ENCODE results near the gene KCNE1.

The KCNE1 gene

GRCh38 chr21:34520281-34520680 is 8.3 kb upstream of the KCNE1 start:
- TF ChIP-seq EP300 (IDR thresholded peaks at IDR 0.05; ENCODE audit: borderline replicate concordance) = no peak
- TF ChIP-seq NFIC (IDR thresholded peaks at IDR 0.05) = no peak
- TF ChIP-seq YY1 (IDR thresholded peaks at IDR 0.05; ENCODE audit: low read depth) = no peak
- TF ChIP-seq RAD21 (IDR thresholded peaks at IDR 0.05; ENCODE audit: low read depth) = no peak
- TF ChIP-seq TCF12 (IDR thresholded peaks at IDR 0.05; ENCODE audit: low read depth) = no peak
- no peak for TF ChIP-seq CREB1 (IDR thresholded peaks at IDR 0.05; ENCODE audit: low read depth)
- TF ChIP-seq TEAD4 (IDR thresholded peaks at IDR 0.05) = no peak
- TF ChIP-seq ZBTB7A (IDR thresholded peaks at IDR 0.05; ENCODE audit: low read depth) = no peak

GRCh38 chr21:34519694-34520093 is 7.7 kb upstream of the KCNE1 start:
- TF ChIP-seq TAF1 (IDR thresholded peaks at IDR 0.05; ENCODE audit: low read depth) (no peak), USF1 (IDR thresholded peaks at IDR 0.05) (no peak), CREB1 (IDR thresholded peaks at IDR 0.05; ENCODE audit: low read depth) (no peak), RAD21 (IDR thresholded peaks at IDR 0.05; ENCODE audit: low read depth) (no peak), MAX (IDR thresholded peaks at IDR 0.05) (no peak), TEAD4 (IDR thresholded peaks at IDR 0.05) (no peak), EGR1 (IDR thresholded peaks at IDR 0.05) (no peak), EP300 (IDR thresholded peaks at IDR 0.05; ENCODE audit: borderline replicate concordance) (no peak), ZBTB7A (IDR thresholded peaks at IDR 0.05; ENCODE audit: low read depth) (no peak), REST (IDR thresholded peaks at IDR 0.05; ENCODE audit: low read depth) (no peak)

- TF ChIP-seq EP300 (IDR thresholded peaks at IDR 0.05; ENCODE audit: borderline replicate concordance) (no peak), TCF12 (IDR thresholded peaks at IDR 0.05; ENCODE audit: low read depth) (no peak), NFIC (IDR thresholded peaks at IDR 0.05) (no peak), TEAD4 (IDR thresholded peaks at IDR 0.05) (no peak), TAF1 (IDR thresholded peaks at IDR 0.05; ENCODE audit: low read depth) (no peak), RAD21 (IDR thresholded peaks at IDR 0.05; ENCODE audit: low read depth) (no peak), USF1 (IDR thresholded peaks at IDR 0.05) (no peak), EGR1 (IDR thresholded peaks at IDR 0.05) (no peak), CEBPB (IDR thresholded peaks at IDR 0.05) (no peak), MAX (IDR thresholded peaks at IDR 0.05) (no peak), YY1 (IDR thresholded peaks at IDR 0.05; ENCODE audit: low read depth) (no peak), FOXM1 (IDR thresholded peaks at IDR 0.05; ENCODE audit: borderline replicate concordance, low read depth) (no peak), CREB1 (IDR thresholded peaks at IDR 0.05; ENCODE audit: low read depth) (no peak), ZBTB7A (IDR thresholded peaks at IDR 0.05; ENCODE audit: low read depth) (no peak), REST (IDR thresholded peaks at IDR 0.05; ENCODE audit: low read depth) (no peak)
These were observed 7.0 kb upstream of the KCNE1 start for GRCh38 chr21:34519016-34519415.

- TF ChIP-seq REST (IDR thresholded peaks at IDR 0.05; ENCODE audit: low read depth) (no peak), YY1 (IDR thresholded peaks at IDR 0.05; ENCODE audit: low read depth) (no peak), CREB1 (IDR thresholded peaks at IDR 0.05; ENCODE audit: low read depth) (no peak), USF1 (IDR thresholded peaks at IDR 0.05) (no peak), MAX (IDR thresholded peaks at IDR 0.05) (no peak), TCF12 (IDR thresholded peaks at IDR 0.05; ENCODE audit: low read depth) (no peak), ZBTB7A (IDR thresholded peaks at IDR 0.05; ENCODE audit: low read depth) (no peak), TAF1 (IDR thresholded peaks at IDR 0.05; ENCODE audit: low read depth) (no peak), NFIC (IDR thresholded peaks at IDR 0.05) (no peak), EGR1 (IDR thresholded peaks at IDR 0.05) (no peak), EP300 (IDR thresholded peaks at IDR 0.05; ENCODE audit: borderline replicate concordance) (no peak), FOXM1 (IDR thresholded peaks at IDR 0.05; ENCODE audit: borderline replicate concordance, low read depth) (no peak), TEAD4 (IDR thresholded peaks at IDR 0.05) (no peak), CEBPB (IDR thresholded peaks at IDR 0.05) (no peak)
These were observed 6.3 kb upstream of the KCNE1 start for GRCh38 chr21:34518301-34518700.

Data from Ishikawa (cell line).